A673 (cell line): ENCODE measurements around the gene SNED1.

Source experiments
- EZH2 ChIP-seq: fragments of 200-600 bp; sonication (generic); IDR thresholded peaks from 2 replicates; pipeline ENCODE4 v1.6.1; 2017; ENCODE audit warnings: borderline replicate concordance, low read depth, mild to moderate bottlenecking, mixed read lengths, antibody characterized with exemption, low read length; ENCODE audit not compliant: poor library complexity, severe bottlenecking
- TF ChIP-seq, protein P1 (sequence below): fragments of 300-800, 200-600 bp; sonication (generic); conservative IDR thresholded peaks from 2 replicates; pipeline ENCODE4 v1.5.1; 2017; ENCODE audit warnings: low read depth, mild to moderate bottlenecking, antibody characterized with exemption, low read length, moderate library complexity, mixed read lengths

- TF ChIP-seq, protein P1, sequence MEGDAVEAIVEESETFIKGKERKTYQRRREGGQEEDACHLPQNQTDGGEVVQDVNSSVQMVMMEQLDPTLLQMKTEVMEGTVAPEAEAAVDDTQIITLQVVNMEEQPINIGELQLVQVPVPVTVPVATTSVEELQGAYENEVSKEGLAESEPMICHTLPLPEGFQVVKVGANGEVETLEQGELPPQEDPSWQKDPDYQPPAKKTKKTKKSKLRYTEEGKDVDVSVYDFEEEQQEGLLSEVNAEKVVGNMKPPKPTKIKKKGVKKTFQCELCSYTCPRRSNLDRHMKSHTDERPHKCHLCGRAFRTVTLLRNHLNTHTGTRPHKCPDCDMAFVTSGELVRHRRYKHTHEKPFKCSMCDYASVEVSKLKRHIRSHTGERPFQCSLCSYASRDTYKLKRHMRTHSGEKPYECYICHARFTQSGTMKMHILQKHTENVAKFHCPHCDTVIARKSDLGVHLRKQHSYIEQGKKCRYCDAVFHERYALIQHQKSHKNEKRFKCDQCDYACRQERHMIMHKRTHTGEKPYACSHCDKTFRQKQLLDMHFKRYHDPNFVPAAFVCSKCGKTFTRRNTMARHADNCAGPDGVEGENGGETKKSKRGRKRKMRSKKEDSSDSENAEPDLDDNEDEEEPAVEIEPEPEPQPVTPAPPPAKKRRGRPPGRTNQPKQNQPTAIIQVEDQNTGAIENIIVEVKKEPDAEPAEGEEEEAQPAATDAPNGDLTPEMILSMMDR: no peak
- TF ChIP-seq EZH2: no peak
Measured at GRCh38 chr2:240986787-240987411, 11.5 kb upstream of the SNED1 start.
